ENCODE results near the gene MBNL2. TPM values are rescaled to one million over a fixed set of nuclear protein-coding genes. Genes with fewer than 3 reads are reported as not detected.
A peak's percentile ranks its signal among the peaks of the same experiment; 100 is the strongest.

The MBNL2 gene
- polyA plus RNA-seq, 1 experiment: 27.4 TPM

DNA sequence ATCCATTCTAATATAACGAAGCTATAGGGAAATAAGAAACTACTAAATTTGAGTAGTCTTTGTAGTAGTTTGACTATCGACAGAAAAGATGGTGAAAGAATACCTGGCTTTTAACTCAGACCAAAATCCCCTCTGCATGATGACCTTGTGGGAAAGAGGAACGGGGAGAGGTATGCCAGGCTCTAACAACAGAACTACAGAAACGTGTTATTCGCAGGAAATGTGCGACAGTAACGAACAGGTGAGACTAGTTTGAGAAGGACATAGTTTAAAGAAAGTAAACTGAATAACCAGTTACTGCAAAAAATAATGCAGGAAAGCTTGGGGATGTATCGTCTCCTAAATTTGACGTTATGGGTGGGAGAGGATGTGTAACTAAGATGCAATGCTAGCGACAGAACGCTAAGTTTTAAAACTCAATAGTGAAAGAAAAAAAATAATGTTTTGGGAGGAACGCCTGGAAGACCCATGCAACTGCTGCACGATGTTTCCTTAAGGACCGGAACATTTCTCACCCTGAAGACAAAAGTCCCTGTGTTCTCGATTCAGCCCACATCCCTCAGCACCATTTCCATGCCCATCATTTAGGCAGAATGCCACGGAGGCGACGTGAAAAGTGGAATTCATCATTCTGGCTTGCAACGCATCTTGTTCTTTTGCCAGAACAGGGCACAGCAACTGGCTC, 210.2 kb downstream of the MBNL2 start:
- H3K27me3 ChIP-seq (ENCODE audit: control insufficient read depth, insufficient read depth, low read length): no peaks in the 10 kb centered on the region

DNA sequence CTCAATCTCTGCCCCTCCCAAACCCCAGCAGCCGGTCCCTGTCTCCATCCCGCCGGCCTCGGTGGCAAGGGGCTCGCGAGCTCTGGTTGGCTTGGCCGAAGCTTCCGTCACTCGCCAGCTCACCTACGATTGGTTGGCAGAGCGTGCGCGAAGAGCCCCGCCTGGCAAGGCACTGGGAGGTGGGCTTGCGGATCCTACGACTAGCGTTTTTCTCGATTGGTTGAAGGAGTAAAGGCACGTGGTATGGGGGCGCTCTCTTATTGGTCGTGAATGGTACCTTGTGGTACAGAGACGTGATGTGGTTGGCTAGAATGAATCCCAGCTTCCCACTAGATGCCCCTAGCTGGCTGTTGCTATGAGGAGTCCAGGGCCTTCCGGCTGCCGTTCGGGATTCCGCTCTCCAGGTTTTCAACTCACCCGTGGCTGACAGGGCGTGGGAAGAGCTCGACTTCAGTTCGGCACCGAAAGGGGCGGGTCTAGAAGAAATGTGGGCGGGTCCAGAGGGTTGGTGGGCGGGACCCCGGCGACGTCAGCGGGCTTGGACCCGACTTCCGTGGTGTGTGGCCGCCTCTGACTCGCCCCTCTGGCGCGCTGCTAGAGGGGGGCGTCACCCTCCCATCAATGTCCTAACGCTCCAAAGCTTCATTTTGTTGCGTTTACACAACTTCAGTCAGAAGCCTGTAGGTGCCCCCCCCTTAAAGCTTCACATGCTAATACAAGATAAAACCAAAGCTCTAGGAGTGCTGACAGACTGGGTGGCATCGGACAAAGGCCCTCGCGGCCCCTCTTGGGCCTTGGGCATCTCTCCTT, 211.0 kb downstream of the MBNL2 start:
- TF ChIP-seq, protein P1, sequence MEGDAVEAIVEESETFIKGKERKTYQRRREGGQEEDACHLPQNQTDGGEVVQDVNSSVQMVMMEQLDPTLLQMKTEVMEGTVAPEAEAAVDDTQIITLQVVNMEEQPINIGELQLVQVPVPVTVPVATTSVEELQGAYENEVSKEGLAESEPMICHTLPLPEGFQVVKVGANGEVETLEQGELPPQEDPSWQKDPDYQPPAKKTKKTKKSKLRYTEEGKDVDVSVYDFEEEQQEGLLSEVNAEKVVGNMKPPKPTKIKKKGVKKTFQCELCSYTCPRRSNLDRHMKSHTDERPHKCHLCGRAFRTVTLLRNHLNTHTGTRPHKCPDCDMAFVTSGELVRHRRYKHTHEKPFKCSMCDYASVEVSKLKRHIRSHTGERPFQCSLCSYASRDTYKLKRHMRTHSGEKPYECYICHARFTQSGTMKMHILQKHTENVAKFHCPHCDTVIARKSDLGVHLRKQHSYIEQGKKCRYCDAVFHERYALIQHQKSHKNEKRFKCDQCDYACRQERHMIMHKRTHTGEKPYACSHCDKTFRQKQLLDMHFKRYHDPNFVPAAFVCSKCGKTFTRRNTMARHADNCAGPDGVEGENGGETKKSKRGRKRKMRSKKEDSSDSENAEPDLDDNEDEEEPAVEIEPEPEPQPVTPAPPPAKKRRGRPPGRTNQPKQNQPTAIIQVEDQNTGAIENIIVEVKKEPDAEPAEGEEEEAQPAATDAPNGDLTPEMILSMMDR (IDR thresholded peaks at IDR 0.05; ENCODE audit: insufficient read depth, low read depth, low read length): no peak
- CTCF ChIA-PET: interaction anchor here (0.7 to 1.1 kb wide), 4 partner anchors 74 to 224 kb away, joined by 3 to 4 read pairs (median 3); no protein-coding TSS in a partner anchor

More for the DNA sequence above, 210.2 kb downstream of the MBNL2 start:
- no peak for DNase-seq (ENCODE audit: low read depth)
- Histone ChIP-seq H3K36me3 (ENCODE audit: control insufficient read depth, insufficient read depth, low read length) (no peaks in the 10 kb centered on the region), H3K4me3 (ENCODE audit: low read depth, low read length) (peak overlapping the region; percentile 57)
- ChIA-PET POLR2A (interaction anchor here (0.6 to 1.1 kb wide), 4 partner anchors 209 to 344 kb away, joined by 3 to 4 read pairs (median 3); partner anchors contain the start of gene MBNL2), CTCF (interaction anchor here (1.1 kb wide), 1 partner anchor 209 kb away, joined by 4 read pairs; no protein-coding TSS in a partner anchor)
- TF ChIP-seq, protein P1 (IDR thresholded peaks at IDR 0.05; ENCODE audit: insufficient read depth, low read depth, low read length): no peak

DNA sequence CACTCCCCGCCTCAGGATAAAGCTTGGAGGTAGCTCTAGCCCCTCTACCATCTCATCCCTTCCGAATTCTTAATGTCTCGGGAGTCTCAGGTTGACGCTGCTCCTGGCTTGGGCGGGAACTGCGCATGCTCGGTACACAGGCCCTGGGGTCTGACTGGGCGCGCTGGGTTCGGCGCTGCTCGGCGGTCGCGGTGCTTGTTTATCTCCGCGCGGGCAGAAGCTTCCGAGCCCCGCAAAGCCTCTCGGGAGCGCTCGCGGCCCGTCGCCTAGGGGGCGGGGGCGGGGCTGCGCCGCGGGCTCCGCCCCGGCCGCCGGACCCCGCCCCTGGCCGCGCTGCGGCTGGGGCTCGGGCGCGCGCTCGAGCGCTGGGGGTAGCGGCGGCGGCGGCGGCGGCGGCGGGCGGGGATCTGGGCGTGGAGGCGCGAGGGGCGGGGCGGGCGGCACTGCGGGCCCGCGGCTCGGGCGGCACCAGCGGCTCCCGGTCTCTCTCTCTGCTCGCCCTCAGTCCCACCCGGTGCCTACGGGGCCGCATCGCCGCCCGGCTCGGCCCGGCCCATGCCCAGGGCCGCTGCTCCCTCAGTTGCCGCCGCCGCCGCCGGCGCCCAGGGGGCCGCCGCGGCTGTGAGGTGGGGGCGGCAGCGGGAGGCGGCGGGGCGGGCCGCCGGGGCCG, 211.7 kb downstream of the MBNL2 start, which contains the start of gene RAP2A:
Gene RAP2A (plus strand): TSS at position 443 of the 670 bp plus-strand sequence. CDS start 302 bp downstream, outside the sequence.
- POLR2A ChIA-PET: interaction anchor here (0.6 kb wide), 2 partner anchors 30 to 1115 kb away, joined by 3 read pairs; no protein-coding TSS in a partner anchor
- no peaks in the 10 kb centered on the region for H3K27me3 ChIP-seq (ENCODE audit: control insufficient read depth, insufficient read depth, low read length)
- CTCF ChIA-PET: interaction anchor here (0.7 to 1.1 kb wide), 3 partner anchors 74 to 225 kb away, joined by 3 read pairs; no protein-coding TSS in a partner anchor
- no peaks in the 10 kb centered on the region for H3K36me3 ChIP-seq (ENCODE audit: control insufficient read depth, insufficient read depth, low read length)
- TF ChIP-seq, protein P1 (IDR thresholded peaks at IDR 0.05; ENCODE audit: insufficient read depth, low read depth, low read length): no peak
- peak within 1 kb of the TSS; percentile 76 for H3K4me3 ChIP-seq (ENCODE audit: low read depth, low read length)
- peak; percentile 50 for DNase-seq (ENCODE audit: low read depth)

More for the DNA sequence above, 211.0 kb downstream of the MBNL2 start:
- Histone ChIP-seq H3K27me3 (ENCODE audit: control insufficient read depth, insufficient read depth, low read length) (no peaks in the 10 kb centered on the region), H3K36me3 (ENCODE audit: control insufficient read depth, insufficient read depth, low read length) (no peaks in the 10 kb centered on the region), H3K4me3 (ENCODE audit: low read depth, low read length) (peak overlapping the region; percentile 61)
- POLR2A ChIA-PET: interaction anchor here (0.6 to 1.1 kb wide), 6 partner anchors 30 to 1116 kb away, joined by 3 to 4 read pairs (median 3); partner anchors contain the start of gene MBNL2
- DNase-seq (ENCODE audit: low read depth): peak; percentile 100

DNA sequence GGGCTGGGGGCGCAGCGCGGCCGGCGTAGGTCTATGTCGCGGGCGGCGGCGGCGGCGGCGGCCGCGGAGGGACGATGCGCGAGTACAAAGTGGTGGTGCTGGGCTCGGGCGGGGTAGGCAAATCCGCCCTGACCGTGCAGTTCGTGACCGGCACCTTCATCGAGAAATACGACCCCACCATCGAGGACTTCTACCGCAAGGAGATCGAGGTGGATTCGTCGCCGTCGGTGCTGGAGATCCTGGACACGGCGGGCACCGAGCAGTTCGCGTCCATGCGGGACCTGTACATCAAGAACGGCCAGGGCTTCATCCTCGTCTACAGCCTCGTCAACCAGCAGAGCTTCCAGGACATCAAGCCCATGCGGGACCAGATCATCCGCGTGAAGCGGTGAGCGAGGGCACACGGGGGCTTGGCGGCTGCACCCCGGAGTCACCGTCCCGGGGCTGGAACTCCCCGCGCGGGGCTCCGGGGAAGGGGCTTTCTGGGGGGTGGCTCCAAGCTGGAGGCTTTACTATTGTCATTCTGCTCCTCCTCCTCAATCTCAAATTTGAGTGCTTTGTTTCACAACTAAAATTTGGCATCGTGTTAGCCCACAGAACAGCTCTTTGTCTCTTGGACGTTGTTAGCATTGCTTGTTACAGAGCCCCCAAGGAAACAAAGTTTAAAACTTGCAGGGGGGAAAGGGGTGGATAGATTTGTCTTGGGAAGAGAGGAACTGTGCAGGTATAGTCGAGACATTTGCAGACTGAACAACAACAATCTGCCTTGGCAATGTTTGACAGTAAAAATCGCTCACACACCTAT, 212.5 kb downstream of the MBNL2 start:
- TF ChIP-seq, protein P1 (IDR thresholded peaks at IDR 0.05; ENCODE audit: insufficient read depth, low read depth, low read length): no peak
- Histone ChIP-seq H3K4me3 (ENCODE audit: low read depth, low read length) (peak overlapping the region; percentile 76), H3K36me3 (ENCODE audit: control insufficient read depth, insufficient read depth, low read length) (no peaks in the 10 kb centered on the region), H3K27me3 (ENCODE audit: control insufficient read depth, insufficient read depth, low read length) (no peaks in the 10 kb centered on the region)
- no peak for DNase-seq (ENCODE audit: low read depth)
- ChIA-PET POLR2A (no interaction called here), CTCF (interaction anchor here (0.7 kb wide), 1 partner anchor 141 kb away, joined by 3 read pairs; no protein-coding TSS in a partner anchor)
